ENCODE measurements around the gene DUSP5.

DNA sequence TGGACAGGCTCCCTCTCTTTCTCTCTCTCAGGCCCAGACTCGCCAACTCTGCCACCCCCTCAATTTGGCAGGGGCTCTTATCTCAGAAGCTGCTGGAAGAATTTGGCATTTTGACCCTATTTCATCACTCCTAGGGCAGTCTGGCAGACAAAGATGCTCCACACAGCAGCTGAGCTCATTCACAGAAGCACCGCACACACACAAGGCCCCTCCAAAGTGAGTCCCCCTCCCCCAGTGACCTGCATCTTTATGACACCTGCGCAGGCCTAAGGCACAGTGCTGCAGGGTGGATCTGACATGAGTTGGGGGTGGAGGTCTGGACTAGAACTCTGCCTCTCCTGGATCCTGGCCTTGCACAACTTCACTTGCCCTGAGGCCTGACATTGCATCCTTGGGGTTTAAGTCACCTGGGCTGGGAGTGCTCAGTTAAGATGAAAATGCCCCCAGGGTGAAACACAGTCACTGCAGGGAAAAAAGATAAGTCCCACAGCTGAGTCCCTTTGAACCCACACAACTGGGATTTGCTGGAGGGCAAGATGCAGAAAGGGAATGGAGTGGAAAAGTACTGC is 41.1 kb upstream of the DUSP5 start:
- TF ChIP-seq CTCF (IDR thresholded peaks at IDR 0.05) = no peak
- no peak for TF ChIP-seq POLR2A (IDR thresholded peaks at IDR 0.05)
- TF ChIP-seq POLR2AphosphoS5 (IDR thresholded peaks at IDR 0.05) = no peak
